GM10248 (cell line): ENCODE data around the gene SRPK1.

Experiments used
- CTCF ChIA-PET: fragments of 300-600 bp; sonication (Branson Sonifier 250); formaldehyde crosslinking; extraction: SDS; loops from one replicate; lab custom pipeline; 2021; ENCODE audit warnings: antibody characterized with exemption; lab: Yijun Ruan, JAX
- POLR2A ChIA-PET: fragments of 350-650 bp; sonication (Branson Sonifier 250); formaldehyde crosslinking; extraction: SDS; loops from one replicate; lab custom pipeline; 2020; ENCODE audit warnings: antibody characterized with exemption; lab: Yijun Ruan, JAX
- DNase-seq: peaks from one replicate; pipeline ENCODE4 v3.0.0; 2012; ENCODE audit errors: extremely low spot score
- TF ChIP-seq, protein P1 (sequence below): IDR thresholded peaks from 2 replicates; pipeline ENCODE4 v1.5.1; 2012; ENCODE audit warnings: mild to moderate bottlenecking, low read depth; ENCODE audit errors: extremely low read depth, missing control alignments, control extremely low read depth

Gene SRPK1

GRCh38 chr6:35804996-35805736 is 115.7 kb downstream of the SRPK1 start, which contains the start of gene LHFPL5:
Gene LHFPL5, plus strand, starts transcription at chr6:35805352. Its CDS starts 319 bp downstream, at chr6:35805671.
- peak; percentile 89 for DNase-seq
- POLR2A ChIA-PET, result no interaction called here
- TF ChIP-seq, protein P1, sequence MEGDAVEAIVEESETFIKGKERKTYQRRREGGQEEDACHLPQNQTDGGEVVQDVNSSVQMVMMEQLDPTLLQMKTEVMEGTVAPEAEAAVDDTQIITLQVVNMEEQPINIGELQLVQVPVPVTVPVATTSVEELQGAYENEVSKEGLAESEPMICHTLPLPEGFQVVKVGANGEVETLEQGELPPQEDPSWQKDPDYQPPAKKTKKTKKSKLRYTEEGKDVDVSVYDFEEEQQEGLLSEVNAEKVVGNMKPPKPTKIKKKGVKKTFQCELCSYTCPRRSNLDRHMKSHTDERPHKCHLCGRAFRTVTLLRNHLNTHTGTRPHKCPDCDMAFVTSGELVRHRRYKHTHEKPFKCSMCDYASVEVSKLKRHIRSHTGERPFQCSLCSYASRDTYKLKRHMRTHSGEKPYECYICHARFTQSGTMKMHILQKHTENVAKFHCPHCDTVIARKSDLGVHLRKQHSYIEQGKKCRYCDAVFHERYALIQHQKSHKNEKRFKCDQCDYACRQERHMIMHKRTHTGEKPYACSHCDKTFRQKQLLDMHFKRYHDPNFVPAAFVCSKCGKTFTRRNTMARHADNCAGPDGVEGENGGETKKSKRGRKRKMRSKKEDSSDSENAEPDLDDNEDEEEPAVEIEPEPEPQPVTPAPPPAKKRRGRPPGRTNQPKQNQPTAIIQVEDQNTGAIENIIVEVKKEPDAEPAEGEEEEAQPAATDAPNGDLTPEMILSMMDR, result no peak
- CTCF ChIA-PET, result no interaction called here

DNA sequence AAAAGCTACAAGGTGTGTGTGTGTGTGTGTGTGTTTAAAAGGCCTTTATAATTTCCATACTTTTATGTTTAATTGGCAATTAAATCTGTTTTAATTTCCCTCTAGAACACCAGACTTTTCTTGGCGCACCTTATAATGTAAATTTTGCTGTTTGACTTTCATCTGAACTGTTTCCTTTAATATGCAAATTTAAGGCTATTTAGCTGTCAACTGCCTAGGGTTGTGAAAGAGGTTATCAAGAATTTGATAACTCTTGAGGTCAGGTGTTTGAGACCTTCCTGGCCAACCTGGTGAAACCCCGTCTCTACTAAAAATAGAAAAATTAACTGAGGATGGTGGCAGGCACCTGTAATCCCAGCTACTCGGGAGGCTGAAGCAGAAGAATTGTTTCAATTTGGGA is 119.8 kb downstream of the SRPK1 start:
- ChIA-PET CTCF (no interaction called here), POLR2A (no interaction called here)
- no peak for DNase-seq
- TF ChIP-seq, protein P1, result no peak

- POLR2A ChIA-PET, result no interaction called here
- TF ChIP-seq, protein P1, result no peak
- no peak for DNase-seq
- CTCF ChIA-PET, result interaction anchor here (1.1 to 3.6 kb wide), 3 partner anchors 11 to 155 kb away, joined by 3 to 27 read pairs (median 6); partner anchors contain the start of gene ARMC12
Measured at GRCh38 chr6:35798706-35799105, 122.2 kb downstream of the SRPK1 start.

GRCh38 chr6:35797837-35798526 is 122.9 kb downstream of the SRPK1 start:
- TF ChIP-seq, protein P1, result no peak
- ChIA-PET CTCF (interaction anchor here (1.1 to 3.6 kb wide), 4 partner anchors 9 to 155 kb away, joined by 3 to 27 read pairs (median 4); partner anchors contain the start of gene ARMC12), POLR2A (no interaction called here)
- DNase-seq, result no peak

DNA sequence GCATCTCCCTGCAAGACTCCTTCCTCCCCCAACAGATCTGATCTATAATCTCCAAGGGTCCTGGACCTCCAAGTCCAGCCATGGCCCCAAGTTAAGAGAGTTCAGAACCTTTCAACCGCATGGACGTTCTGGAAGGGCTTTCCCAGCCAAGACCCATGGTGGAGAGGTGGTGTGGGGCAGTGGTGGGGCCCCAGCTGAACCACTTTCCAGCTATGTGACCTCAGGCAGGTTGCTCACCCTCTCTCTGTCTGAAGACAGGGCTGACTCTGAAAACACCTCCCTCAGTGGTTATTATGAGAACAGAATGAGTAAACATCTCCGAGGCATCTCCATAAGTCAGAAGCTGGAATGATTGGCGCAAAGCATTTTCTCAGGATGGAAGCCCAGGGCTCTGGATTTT is 124.7 kb downstream of the SRPK1 start:
- ChIA-PET CTCF (interaction anchor here (1.1 to 3.6 kb wide), 2 partner anchors 8 to 281 kb away, joined by 3 to 27 read pairs; no protein-coding TSS in a partner anchor), POLR2A (no interaction called here)
- DNase-seq, result no peak
- TF ChIP-seq, protein P1, result no peak

- POLR2A ChIA-PET, result no interaction called here
Measured at GRCh38 chr6:35795453-35796071, 125.3 kb downstream of the SRPK1 start.

More at GRCh38 chr6:35795453-35796071, 125.3 kb downstream of the SRPK1 start:
- TF ChIP-seq, protein P1, result no peak
- no peak for DNase-seq
- CTCF ChIA-PET, result interaction anchor here (3.6 kb wide), 1 partner anchor 8 kb away, joined by 27 read pairs; no protein-coding TSS in a partner anchor
